Smooth muscle cell (in vitro differentiated cells): ENCODE results near the gene COIL. TPM values are rescaled to one million over a fixed set of nuclear protein-coding genes. Genes with fewer than 3 reads are reported as not detected.

Experiments used
- DNase-seq: peaks from one replicate; lab custom pipeline; 2025; ENCODE audit not compliant: unreplicated experiment; lab: John Stamatoyannopoulos, UW
- H2AFZ ChIP-seq: fragments of 200-600 bp; sonication (generic); 2 replicates; pipeline ENCODE4 v1.6.0; 2016; ENCODE audit warnings: antibody characterized with exemption, low read depth, mild to moderate bottlenecking
- H3F3A ChIP-seq: fragments of 200-600 bp; sonication (generic); 2 replicates; pipeline ENCODE4 v1.6.0; 2017; ENCODE audit warnings: antibody characterized with exemption, low read depth
- H3K27ac ChIP-seq: fragments of 200-600 bp; sonication (generic); 2 replicates; pipeline ENCODE4 v1.5.1; 2016; ENCODE audit warnings: low read depth, mild to moderate bottlenecking
- H3K27me3 ChIP-seq: fragments of 200-600 bp; sonication (generic); 2 replicates; pipeline ENCODE4 v1.6.1; 2016; ENCODE audit warnings: low read depth, mild to moderate bottlenecking
- H3K36me3 ChIP-seq: fragments of 200-600 bp; sonication (generic); 2 replicates; pipeline ENCODE4 v1.5.1; 2016; ENCODE audit warnings: low read depth
- H3K4me1 ChIP-seq: fragments of 200-600 bp; sonication (generic); 2 replicates; pipeline ENCODE4 v1.5.1; 2016; ENCODE audit warnings: low read depth
- H3K4me2 ChIP-seq: fragments of 200-600 bp; sonication (generic); 2 replicates; pipeline ENCODE4 v1.6.0; 2016; ENCODE audit warnings: mild to moderate bottlenecking
- H3K4me3 ChIP-seq: fragments of 200-600 bp; sonication (generic); 2 replicates; pipeline ENCODE4 v1.5.1; 2016; ENCODE audit warnings: mild to moderate bottlenecking
- H3K79me2 ChIP-seq: fragments of 200-600 bp; sonication (generic); 2 replicates; pipeline ENCODE4 v1.6.0; 2016; ENCODE audit warnings: low read depth, mild to moderate bottlenecking
- H3K9ac ChIP-seq: fragments of 200-600 bp; sonication (generic); 2 replicates; pipeline ENCODE4 v1.6.0; 2016; ENCODE audit warnings: low read depth
- H3K9me3 ChIP-seq: fragments of 200-600 bp; sonication (generic); replicated peaks from 2 replicates; pipeline ENCODE4 v1.5.1; 2016; ENCODE audit warnings: low read depth
- H4K20me1 ChIP-seq: fragments of 200-600 bp; sonication (generic); 2 replicates; pipeline ENCODE4 v1.6.0; 2016; ENCODE audit warnings: low read depth
- CTCF ChIP-seq: fragments of 200-600 bp; sonication (generic); IDR thresholded peaks from 2 replicates; pipeline ENCODE4 v1.5.1; 2017; ENCODE audit warnings: borderline replicate concordance, mild to moderate bottlenecking, antibody characterized with exemption; ENCODE audit not compliant: insufficient read depth, poor library complexity, severe bottlenecking
- WGBS: methylation state at CpG from one replicate; pipeline ENCODE4 v1.1.7; 2016; ENCODE audit warnings: low lambda C conversion rate; 5-methylcytosine and 5-hydroxymethylcytosine counted together
- microRNA counts: library from miRNA; unstranded; fragments of <30 nt; microRNA quantifications from one replicate; lab custom pipeline; 2016
- polyA plus RNA-seq: library from polyadenylated mRNA; unstranded; fragments of >200 nt; fragmentation: Nextera tagmentation; extraction: Ambion mirVana; gene quantifications from 2 replicates; pipeline ENCODE4 v1.2.1, GENCODE V29; 2016
- total RNA-seq: library from RNA; depleted of rRNA; stranded (reverse); fragments of >200 nt; gene quantifications from 2 replicates; pipeline ENCODE4 v1.2.3, GENCODE V29; 2014

COIL gene
- total and polyA plus RNA-seq, 2 experiments from 2014 or later, result 15.5 to 30.3 TPM

DNA sequence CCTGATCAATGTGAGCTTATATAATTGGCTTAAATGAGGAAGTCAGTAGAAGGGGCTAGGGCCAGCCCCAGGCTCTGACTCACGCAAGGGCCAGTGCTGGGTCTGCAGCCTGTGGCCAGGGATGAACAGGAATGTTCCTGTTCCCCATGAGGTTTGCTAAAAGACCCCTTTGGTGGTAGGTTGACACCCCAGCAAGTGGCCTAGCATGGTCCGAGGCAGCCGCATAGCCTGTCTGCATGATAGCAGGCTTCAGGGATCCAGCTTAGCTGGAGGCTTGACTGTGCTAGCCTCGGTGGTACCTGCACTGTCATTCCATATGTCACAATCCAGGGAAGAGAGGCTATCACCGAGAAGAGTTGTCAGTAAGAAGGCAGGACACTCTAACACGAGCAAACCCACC lies 70.5 kb downstream of the COIL start:
- WGBS, result 93% methylated on average over 6 of the region's 6 CpGs
- no peak overlapping the region for H3K4me3 ChIP-seq
- no peak overlapping the region for H3K4me2 ChIP-seq
- H3K79me2 ChIP-seq, result no peaks in the 10 kb centered on the region
- no peaks in the 10 kb centered on the region for H3K36me3 ChIP-seq
- H2AFZ ChIP-seq, result no peak overlapping the region
- H3F3A ChIP-seq, result no peaks in the 10 kb centered on the region
- no peak overlapping the region for H3K9ac ChIP-seq
- H3K27me3 ChIP-seq, result no peaks in the 10 kb centered on the region
- no peaks in the 10 kb centered on the region for H3K9me3 ChIP-seq
- DNase-seq, result no peak
- H4K20me1 ChIP-seq, result no peaks in the 10 kb centered on the region
- H3K4me1 ChIP-seq, result no peaks in the 10 kb centered on the region
- no peak for TF ChIP-seq CTCF
- no peak overlapping the region for H3K27ac ChIP-seq

MicroRNA genes within 50 kb of the gene (microRNA counts, 767-probe panel; counts per million panel counts)
- 183 counts per million for microRNA hsa-miR-3614-5p (lab: Ali Mortazavi, UCI)

Other genes with a start within 250 kb of the COIL start
- 0.31 TPM in 1 of 2 replicates, not detected in the other for gene C17orf67, start 127.1 kb downstream of the COIL start, total RNA-seq
- 0.47 and 0.73 TPM in 2 replicates for gene C17orf67, start 127.1 kb downstream of the COIL start, polyA plus RNA-seq
- gene DGKE, start 126.9 kb downstream of the COIL start, total RNA-seq, result 2.6 and 5.9 TPM in 2 replicates
- 1.2 and 1.5 TPM in 2 replicates for gene DGKE, start 126.9 kb downstream of the COIL start, polyA plus RNA-seq
- gene TRIM25, start 47.0 kb downstream of the COIL start, total RNA-seq, result 7.1 and 14.0 TPM in 2 replicates
- 2.6 and 4.2 TPM in 2 replicates for gene TRIM25, start 47.0 kb downstream of the COIL start, polyA plus RNA-seq
- 32.0 and 48.5 TPM in 2 replicates for gene SCPEP1, start 17.1 kb upstream of the COIL start, total RNA-seq
- 37.0 and 42.8 TPM in 2 replicates for gene SCPEP1, start 17.1 kb upstream of the COIL start, polyA plus RNA-seq
- gene AKAP1, start 124.2 kb upstream of the COIL start, total RNA-seq, result 3.6 and 6.2 TPM in 2 replicates
- 5.8 and 8.4 TPM in 2 replicates for gene AKAP1, start 124.2 kb upstream of the COIL start, polyA plus RNA-seq